ENCODE data around the gene MRPS24.
"Not testable (repeated sequence)": the region's sequence is repeated elsewhere in the genome, so short reads cannot be mapped to it uniquely, and the experiment has no call there.

Gene MRPS24

DNA sequence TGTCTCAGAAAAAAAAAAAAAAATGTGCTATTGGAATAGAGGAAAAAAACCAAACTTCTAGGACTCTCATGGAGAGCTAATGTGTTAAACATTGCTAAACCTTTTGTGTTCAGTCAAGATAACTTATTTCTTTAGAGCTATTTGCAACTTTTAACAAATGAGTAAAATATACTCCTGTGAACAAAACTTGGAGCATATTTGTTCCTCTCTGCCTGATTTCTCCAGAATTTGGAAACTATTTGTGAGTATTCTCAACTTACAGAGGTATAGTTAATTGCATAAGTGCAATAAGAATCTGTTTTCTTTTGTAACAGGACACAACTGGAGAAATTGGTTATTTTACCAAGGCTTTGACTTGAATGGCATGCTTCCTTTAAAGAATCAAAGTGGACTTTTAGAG lies 38.4 kb downstream of the MRPS24 start:
- DNase-seq: not testable (repeated sequence)

DNA sequence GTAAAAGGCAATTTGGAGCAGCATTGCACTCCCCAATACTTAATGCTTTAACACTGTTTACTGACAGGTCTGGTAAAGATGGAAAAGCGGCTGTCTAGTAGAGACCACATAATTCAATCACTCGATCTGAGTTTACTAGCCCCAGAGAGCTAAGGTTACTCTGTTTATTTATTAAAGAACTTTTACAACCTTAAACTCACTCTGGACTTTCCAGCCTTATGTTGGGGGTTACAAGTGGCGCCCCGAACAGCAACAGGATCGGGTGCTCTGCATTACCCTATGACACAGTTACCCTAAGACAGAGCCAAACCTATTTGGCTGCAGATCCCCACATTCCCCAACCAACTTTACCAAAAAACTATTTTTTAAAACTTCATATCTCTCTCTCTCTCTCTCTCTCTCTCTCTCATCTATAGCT lies 43.9 kb downstream of the MRPS24 start:
- no peak for DNase-seq

DNA sequence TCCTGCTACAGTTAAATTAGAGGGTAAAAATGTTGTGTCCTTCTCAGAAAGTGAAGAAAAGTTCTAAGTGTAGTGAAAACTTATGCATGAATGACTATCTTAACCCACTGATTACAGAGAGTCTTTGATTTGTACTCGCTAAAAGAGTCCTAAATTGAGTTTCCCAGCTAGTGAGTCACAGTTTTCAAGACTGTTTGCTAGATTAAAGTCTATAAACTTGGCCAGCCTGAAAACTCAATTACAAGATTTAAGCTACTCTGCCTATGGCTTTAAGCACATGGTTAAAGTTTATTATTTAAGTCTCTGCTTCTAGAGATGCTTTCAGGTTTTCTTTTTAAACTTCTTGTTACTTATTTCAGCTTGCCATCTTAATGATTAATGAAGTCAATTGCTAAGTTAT lies 44.4 kb downstream of the MRPS24 start:
- no peak for DNase-seq

- DNase-seq: not testable (repeated sequence)
Measured at GRCh38 chr7:43824513-43824912, 44.8 kb downstream of the MRPS24 start.

DNA sequence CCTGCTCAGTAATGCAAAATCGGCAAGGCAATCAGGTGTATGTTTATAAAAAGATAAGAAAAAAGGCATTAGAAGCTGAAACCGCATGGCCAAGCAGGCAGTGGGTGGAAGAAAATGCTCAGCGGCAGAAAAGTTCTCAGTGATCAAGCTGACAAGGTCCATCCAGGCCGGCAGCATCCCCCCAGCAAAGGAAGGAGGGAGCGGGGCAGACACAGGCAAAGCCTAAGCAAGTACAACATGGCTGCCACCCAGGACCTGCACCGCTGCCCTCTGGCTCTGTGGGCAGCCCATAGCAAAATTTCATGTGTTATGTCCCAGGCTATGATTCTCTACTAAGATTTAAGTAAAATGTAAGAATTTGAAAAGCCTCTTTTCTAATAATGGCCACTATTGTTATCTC lies 45.4 kb downstream of the MRPS24 start:
- no peak for DNase-seq

- DNase-seq: not testable (repeated sequence)
Measured at GRCh38 chr7:43823425-43823824, 45.9 kb downstream of the MRPS24 start.
